ENCODE results near the gene WNT5A. TPM values are rescaled to one million over a fixed set of nuclear protein-coding genes. Genes with fewer than 3 reads are reported as not detected.

Gene WNT5A
- total RNA-seq, 1 experiment from 2014 or later, result 1.1 TPM

- H3K56ac ChIP-seq (ENCODE audit: insufficient read length, low read depth, low read length), result no peak overlapping the region
- no peaks in the 10 kb centered on the region for H3K79me2 ChIP-seq (ENCODE audit: insufficient read depth, low read length)
- no peak overlapping the region for H2BK5ac ChIP-seq (ENCODE audit: insufficient read length, low read length)
- H3T11ph ChIP-seq (ENCODE audit: low read length), result no peak overlapping the region
- no peaks in the 10 kb centered on the region for H3K27me3 ChIP-seq (ENCODE audit: insufficient read depth, low read length)
- no peak overlapping the region for H4K5ac ChIP-seq (ENCODE audit: insufficient read length, low read depth, low read length)
- H3K79me1 ChIP-seq (ENCODE audit: insufficient read depth, low read depth, low read length, poor library complexity, severe bottlenecking), result no peaks in the 10 kb centered on the region
- Mint-ChIP-seq H3K4me3 (no peak overlapping the region), H3K27ac (no peak overlapping the region), H3K4me1 (peaks cover 0 to 4% of the 10 kb centered on the region in 2 experiments; a peak in 1 of 4 replicates), H3K27me3 (ENCODE audit: low read depth) (peaks cover 8% of the 10 kb centered on the region), H3K9me3 (no peaks in the 10 kb centered on the region), H3K36me3 (ENCODE audit: insufficient read depth in 1 of 3, low read depth in 3 of 3) (no peaks in the 10 kb centered on the region)
- H3K4me2 ChIP-seq (ENCODE audit: insufficient read depth, insufficient read length, low read length), result no peak overlapping the region
- no peak overlapping the region for H3K4ac ChIP-seq (ENCODE audit: low read depth, low read length)
- H2BK120ac ChIP-seq (ENCODE audit: low read depth, low read length, poor library complexity, severe bottlenecking), result no peak overlapping the region
- no peak overlapping the region for H2AFZ ChIP-seq (ENCODE audit: low read length)
- no CpG with 5 or more reads among the region's 3 CpGs for WGBS (ENCODE audit: extremely low coverage, insufficient read length, low lambda C conversion rate)
- H4K20me1 ChIP-seq (ENCODE audit: control insufficient read depth, insufficient read depth, insufficient read length), result no peaks in the 10 kb centered on the region
- no peak overlapping the region for H3K9ac ChIP-seq (ENCODE audit: extremely low read depth, insufficient read length, low read length)
- no peak overlapping the region for H4K91ac ChIP-seq (ENCODE audit: insufficient read length, low read depth, low read length)
- no peak overlapping the region for H2AK5ac ChIP-seq (ENCODE audit: insufficient read length, low read length)
- H3K23ac ChIP-seq (ENCODE audit: insufficient read length, low read depth, low read length), result no peak overlapping the region
- H3K14ac ChIP-seq (ENCODE audit: insufficient read depth, low read length), result no peak overlapping the region
- H4K8ac ChIP-seq (replicated peaks; ENCODE audit: insufficient read length, low read depth, low read length), result no peak overlapping the region
- DNase-seq, result no peak
- no peak overlapping the region for H2BK20ac ChIP-seq (ENCODE audit: low read depth, low read length, poor library complexity, severe bottlenecking)
- H3K9me3 ChIP-seq (ENCODE audit: control insufficient read depth, low read depth, low read length), result no peaks in the 10 kb centered on the region
- no peaks in the 10 kb centered on the region for H3K4me1 ChIP-seq (ENCODE audit: insufficient read depth, low read length)
- no peak overlapping the region for H3K27ac ChIP-seq (ENCODE audit: insufficient read length, low read depth, low read length)
- no peak overlapping the region for H3K18ac ChIP-seq (ENCODE audit: insufficient read length, low read depth, low read length)
- H2BK12ac ChIP-seq (ENCODE audit: insufficient read length, low read depth, low read length), result no peak overlapping the region
- no peaks in the 10 kb centered on the region for H3K23me2 ChIP-seq (ENCODE audit: insufficient read length, low read depth, low read length, poor library complexity, severe bottlenecking)
- no peak overlapping the region for H2BK15ac ChIP-seq (ENCODE audit: low read depth, low read length)
- no peak for TF ChIP-seq CTCF (conservative IDR thresholded peaks at IDR 0.05)
Measured at GRCh38 chr3:55442861-55443260, 44.2 kb downstream of the WNT5A start.

Data from H9 (cell line).